CD4-positive, CD25-positive, alpha-beta regulatory T cell (primary cell): ENCODE measurements around the gene HTR7. TPM values are rescaled to one million over a fixed set of nuclear protein-coding genes. Genes with fewer than 3 reads are reported as not detected.

ENCODE experiments used
- ATAC-seq, 2 donors: fragments of 150-1000 bp; cut with Tn5 transposase; one replicate each; pipeline ENCODE4 v1.10.0; 2021; ENCODE audit warnings: low read depth in 2 of 2, moderate number of reproducible peaks in 2 of 2, moderate library complexity in 1 of 2
- DNase-seq, 3 donors: peaks; one replicate each; pipeline versions ENCODE4 v3.0.0 to v3.0.0-alpha.2; 2012 to 2022; ENCODE audit warnings: mixed read lengths in 1 of 3
- H3K27ac ChIP-seq: one replicate; pipeline ENCODE4 v1.7.0; 2013; ENCODE audit warnings: mild to moderate bottlenecking, low read length; ENCODE audit not compliant: insufficient read depth, poor library complexity, severe bottlenecking
- H3K27me3 ChIP-seq: one replicate; pipeline ENCODE4 v1.7.0; 2013; ENCODE audit warnings: low read length; ENCODE audit not compliant: control insufficient read depth, insufficient read depth
- H3K36me3 ChIP-seq: one replicate; pipeline ENCODE4 v1.7.0; 2013; ENCODE audit warnings: mild to moderate bottlenecking, low read length, moderate library complexity; ENCODE audit not compliant: control insufficient read depth, insufficient read depth
- H3K4me1 ChIP-seq: 2 replicates; pipeline ENCODE4 v1.7.0; 2013; ENCODE audit warnings: mild to moderate bottlenecking, low read length; ENCODE audit not compliant: insufficient read depth, control insufficient read depth, poor library complexity, severe bottlenecking
- H3K4me3 ChIP-seq: one replicate; pipeline ENCODE4 v1.7.0; 2013; ENCODE audit warnings: low read depth, mild to moderate bottlenecking, low read length, moderate library complexity
- H3K9me3 ChIP-seq, 2 experiments: 1 replicate in 1 of 2; 2 replicates in 1 of 2; pipeline ENCODE4 v1.7.0; 2013; ENCODE audit warnings: low read length in 2 of 2, mild to moderate bottlenecking in 1 of 2, moderate library complexity in 1 of 2; ENCODE audit not compliant: control insufficient read depth in 2 of 2
- H3K27ac Mint-ChIP-seq, 3 donors: one replicate each; pipeline ENCODE4 v1.8.0; 2020 to 2022; ENCODE audit warnings: mild to moderate bottlenecking in 3 of 3, mixed read lengths in 3 of 3, moderate library complexity in 2 of 3
- H3K27me3 Mint-ChIP-seq: one replicate; pipeline ENCODE4 v1.8.0; 2022; ENCODE audit warnings: mild to moderate bottlenecking, mixed read lengths
- H3K36me3 Mint-ChIP-seq: one replicate; pipeline ENCODE4 v1.8.0; 2020; ENCODE audit warnings: mixed read lengths
- H3K4me1 Mint-ChIP-seq, 4 donors: one replicate each; pipeline ENCODE4 v1.8.0; 2020 to 2022; ENCODE audit warnings: mixed read lengths in 4 of 4, mild to moderate bottlenecking in 1 of 4
- H3K4me3 Mint-ChIP-seq, 4 donors: one replicate each; pipeline ENCODE4 v1.8.0; 2020 to 2022; ENCODE audit warnings: mild to moderate bottlenecking in 4 of 4, mixed read lengths in 4 of 4, moderate library complexity in 3 of 4
- H3K9me3 Mint-ChIP-seq, 7 donors: one replicate each; pipeline ENCODE4 v1.8.0; 2020 to 2022; ENCODE audit warnings: mixed read lengths in 7 of 7, mild to moderate bottlenecking in 3 of 7, moderate library complexity in 2 of 7
- polyA plus RNA-seq, 4 donors: library from polyadenylated mRNA; unstranded; fragments of 300-500 nt; fragmentation: Illumina TruSeq; gene quantifications; one replicate each; pipeline ENCODE4 v1.2.3, GENCODE V29; 2021
- total RNA-seq: library from RNA; stranded (reverse); gene quantifications from one replicate; pipeline ENCODE4 v1.2.3, GENCODE V29; 2022

The HTR7 gene
- total and polyA plus RNA-seq, 5 donors from 2014 or later, result not detected

DNA sequence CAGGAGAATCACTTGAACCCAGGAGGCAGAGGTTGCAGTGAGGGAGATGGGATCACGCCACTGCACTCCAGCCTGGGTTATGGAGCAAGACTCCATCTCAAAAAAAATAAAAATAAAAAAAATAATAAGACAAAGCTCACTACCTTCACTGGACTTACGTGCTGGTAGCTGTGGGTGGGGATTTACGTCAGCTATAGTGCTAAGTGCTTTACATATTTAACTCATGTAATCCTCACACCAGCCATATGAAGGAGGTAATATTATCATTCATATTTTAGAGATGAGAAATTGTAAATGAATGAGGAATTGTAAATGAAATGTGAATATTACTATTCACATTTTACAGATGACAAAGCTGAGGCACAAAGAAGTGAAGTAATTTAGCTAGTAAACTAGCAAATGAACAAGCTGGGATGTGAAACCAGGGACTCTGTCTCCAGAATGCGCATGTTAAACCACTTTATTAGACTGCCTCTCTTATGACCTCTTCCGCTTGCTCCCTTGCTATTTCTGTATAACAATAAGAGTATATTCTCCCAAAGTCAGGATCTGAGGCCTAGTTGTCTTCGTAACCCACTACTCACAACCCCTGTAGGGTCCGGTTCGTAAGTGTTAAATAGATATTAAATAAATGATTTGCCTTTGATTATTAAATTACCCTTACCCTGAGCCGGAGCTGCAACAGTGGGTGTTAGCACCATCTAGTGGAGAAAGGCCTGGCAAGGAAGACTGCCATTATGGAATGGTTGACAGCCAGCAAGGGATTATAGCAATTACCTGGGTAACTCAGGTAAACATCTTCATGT lies 70.2 kb downstream of the HTR7 start:
- H3K4me3 Mint-ChIP-seq, result no peak overlapping the region

DNA sequence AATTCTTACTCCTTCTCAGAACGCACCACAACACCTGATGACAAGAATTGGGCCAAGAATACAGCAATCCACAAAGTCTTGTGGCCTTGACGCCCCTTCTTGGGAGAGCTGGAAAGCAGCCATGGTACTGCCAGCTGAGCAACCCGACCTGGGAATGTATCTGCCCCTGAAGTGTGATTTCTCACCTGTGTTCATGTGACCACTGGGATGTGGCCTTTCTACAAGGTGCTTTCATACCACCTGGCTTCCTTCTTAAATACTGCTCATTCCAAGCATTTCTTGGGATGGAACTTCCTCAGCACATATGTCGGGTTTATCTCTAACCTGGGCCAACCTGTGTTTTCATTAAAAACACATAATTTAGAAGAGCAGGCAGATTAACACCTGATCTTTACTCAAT lies 72.1 kb downstream of the HTR7 start:
- peaks cover 16% of the 10 kb centered on the region for H3K27me3 Mint-ChIP-seq
- ATAC-seq, result no peak

More for the DNA sequence above, 70.2 kb downstream of the HTR7 start:
- H3K9me3 Mint-ChIP-seq, result peaks cover 0 to 3% (median 0%) of the 10 kb centered on the region in 7 donors
- H3K27me3 Mint-ChIP-seq, result peaks cover 20% of the 10 kb centered on the region
- H3K27ac Mint-ChIP-seq, result no peak overlapping the region
- no peaks in the 10 kb centered on the region for H3K36me3 Mint-ChIP-seq
- Histone ChIP-seq H3K4me3 (no peak overlapping the region), H3K27ac (no peak overlapping the region), H3K4me1 (no peaks in the 10 kb centered on the region), H3K36me3 (no peaks in the 10 kb centered on the region), H3K9me3 (no peaks in the 10 kb centered on the region), H3K27me3 (no peaks in the 10 kb centered on the region)
- H3K4me1 Mint-ChIP-seq, result no peaks in the 10 kb centered on the region
- ATAC-seq (no peak), DNase-seq (peak in 2 of 3 donors; percentile 6 to 9)

DNA sequence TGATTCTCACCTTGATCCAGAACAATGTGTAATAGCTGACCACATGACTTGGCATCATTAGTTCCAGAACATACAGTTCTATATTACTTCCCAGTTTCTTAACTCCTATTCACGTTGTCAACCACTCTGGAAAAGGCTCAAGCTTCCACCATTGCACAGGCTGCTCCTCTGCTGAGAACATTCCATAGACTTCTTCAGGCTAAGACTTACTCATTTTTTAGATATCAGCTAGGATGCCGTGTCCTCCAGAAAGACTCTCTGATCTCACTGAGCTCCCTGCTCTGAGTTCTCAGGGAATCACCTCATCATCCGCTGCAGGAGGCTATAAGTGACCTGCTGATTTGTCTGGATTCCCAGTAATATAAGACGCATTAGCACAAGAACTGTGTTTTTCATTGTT lies 73.1 kb downstream of the HTR7 start:
- Histone ChIP-seq H3K27ac (no peak overlapping the region), H3K9me3 (no peaks in the 10 kb centered on the region), H3K36me3 (no peaks in the 10 kb centered on the region), H3K4me3 (no peak overlapping the region), H3K27me3 (no peaks in the 10 kb centered on the region), H3K4me1 (no peaks in the 10 kb centered on the region)
- Mint-ChIP-seq H3K27me3 (peaks cover 16% of the 10 kb centered on the region), H3K36me3 (no peaks in the 10 kb centered on the region), H3K4me3 (no peak overlapping the region), H3K27ac (no peak overlapping the region), H3K9me3 (peaks cover 0 to 3% (median 0%) of the 10 kb centered on the region in 7 donors), H3K4me1 (no peaks in the 10 kb centered on the region)
- no peak for ATAC-seq
- DNase-seq, result no peak

More for the DNA sequence above, 72.1 kb downstream of the HTR7 start:
- Histone ChIP-seq H3K9me3 (no peaks in the 10 kb centered on the region), H3K36me3 (no peaks in the 10 kb centered on the region), H3K4me3 (no peak overlapping the region), H3K4me1 (no peaks in the 10 kb centered on the region), H3K27ac (no peak overlapping the region), H3K27me3 (no peaks in the 10 kb centered on the region)
- H3K4me1 Mint-ChIP-seq, result no peaks in the 10 kb centered on the region
- H3K36me3 Mint-ChIP-seq, result no peaks in the 10 kb centered on the region
- DNase-seq, result no peak
- peaks cover 0 to 3% (median 0%) of the 10 kb centered on the region in 7 donors for H3K9me3 Mint-ChIP-seq
- no peak overlapping the region for H3K4me3 Mint-ChIP-seq
- H3K27ac Mint-ChIP-seq, result peak overlapping the region in 1 of 3 donors; percentile 53

DNA sequence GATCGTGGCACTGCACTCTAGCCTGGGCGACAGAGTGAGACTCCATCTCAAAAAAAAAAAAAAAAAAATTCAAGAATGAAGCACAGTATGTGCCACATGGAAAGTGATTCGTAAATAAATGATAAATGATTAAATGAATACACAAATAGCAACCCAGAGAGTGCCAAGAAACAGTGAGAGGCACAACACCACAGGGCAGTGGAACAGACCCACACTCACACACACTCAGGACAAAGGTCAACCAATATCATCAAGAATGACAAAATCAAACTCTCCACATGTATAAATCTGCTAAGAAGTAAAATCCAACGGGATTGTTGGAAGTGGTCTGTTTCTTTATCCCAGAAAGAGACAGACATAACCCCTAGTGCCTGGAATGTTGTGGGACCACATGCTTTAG lies 77.4 kb downstream of the HTR7 start:
- H3K9me3 ChIP-seq, result no peaks in the 10 kb centered on the region
- ATAC-seq, result no peak
- Mint-ChIP-seq H3K9me3 (no peaks in the 10 kb centered on the region), H3K27ac (no peak overlapping the region), H3K36me3 (no peaks in the 10 kb centered on the region), H3K27me3 (peaks cover 10% of the 10 kb centered on the region), H3K4me1 (no peaks in the 10 kb centered on the region), H3K4me3 (no peak overlapping the region)
- no peaks in the 10 kb centered on the region for H3K36me3 ChIP-seq
- no peak overlapping the region for H3K4me3 ChIP-seq
- H3K27ac ChIP-seq, result no peak overlapping the region
- H3K27me3 ChIP-seq, result no peaks in the 10 kb centered on the region
- no peaks in the 10 kb centered on the region for H3K4me1 ChIP-seq
- DNase-seq, result no peak

DNA sequence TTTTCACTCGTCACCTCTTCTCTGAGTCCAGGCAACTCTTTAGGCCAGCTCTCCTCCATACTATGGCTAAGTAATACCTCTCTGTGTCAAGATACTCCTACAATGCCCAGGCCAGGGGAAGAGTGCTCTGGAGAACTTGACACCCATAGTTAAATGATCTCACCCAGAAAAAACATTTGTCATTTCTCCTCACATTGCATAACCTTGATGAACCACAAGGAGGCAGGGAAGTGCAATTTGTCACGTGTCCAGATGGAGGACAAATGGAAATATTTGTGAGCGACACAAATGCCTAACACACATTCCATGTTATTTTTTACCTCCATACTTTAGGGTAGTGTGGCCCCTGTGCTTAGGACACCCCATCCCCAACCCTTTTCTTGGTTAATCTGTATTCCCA lies 78.3 kb downstream of the HTR7 start:
- Histone ChIP-seq H3K9me3 (no peaks in the 10 kb centered on the region), H3K27me3 (no peaks in the 10 kb centered on the region), H3K4me3 (no peak overlapping the region), H3K36me3 (no peaks in the 10 kb centered on the region), H3K27ac (no peak overlapping the region), H3K4me1 (no peaks in the 10 kb centered on the region)
- H3K9me3 Mint-ChIP-seq, result no peaks in the 10 kb centered on the region
- H3K27me3 Mint-ChIP-seq, result peaks cover 11% of the 10 kb centered on the region
- no peaks in the 10 kb centered on the region for H3K4me1 Mint-ChIP-seq
- no peak overlapping the region for H3K27ac Mint-ChIP-seq
- DNase-seq, result peak in 1 of 3 donors; percentile 10
- no peak for ATAC-seq
- H3K4me3 Mint-ChIP-seq, result no peak overlapping the region
- no peaks in the 10 kb centered on the region for H3K36me3 Mint-ChIP-seq

DNA sequence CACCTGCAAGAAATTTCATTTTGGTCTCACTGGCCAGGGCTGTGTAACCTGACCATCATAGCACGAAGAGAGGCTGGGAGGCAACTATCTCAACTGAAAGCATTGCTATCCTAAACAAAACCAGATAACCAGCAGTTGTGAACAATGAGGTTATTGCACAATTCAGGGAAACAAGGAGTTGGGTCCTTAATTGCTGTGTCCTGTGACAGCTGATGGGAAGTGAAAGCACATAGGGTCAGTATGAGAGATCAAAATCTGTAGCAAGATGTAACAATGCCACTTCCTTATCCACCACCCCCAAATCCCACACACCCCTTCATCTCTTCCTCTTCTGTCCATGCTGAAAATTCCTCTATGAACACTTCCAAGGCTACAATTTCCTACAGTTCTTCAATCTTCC lies 80.2 kb downstream of the HTR7 start:
- no peak for DNase-seq
- Histone ChIP-seq H3K27ac (no peak overlapping the region), H3K4me1 (no peaks in the 10 kb centered on the region), H3K27me3 (no peaks in the 10 kb centered on the region), H3K9me3 (no peaks in the 10 kb centered on the region), H3K36me3 (no peaks in the 10 kb centered on the region), H3K4me3 (no peak overlapping the region)
- Mint-ChIP-seq H3K27me3 (peaks cover 14% of the 10 kb centered on the region), H3K9me3 (no peaks in the 10 kb centered on the region), H3K27ac (no peak overlapping the region), H3K4me1 (no peaks in the 10 kb centered on the region), H3K4me3 (no peak overlapping the region), H3K36me3 (no peaks in the 10 kb centered on the region)
- no peak for ATAC-seq

DNA sequence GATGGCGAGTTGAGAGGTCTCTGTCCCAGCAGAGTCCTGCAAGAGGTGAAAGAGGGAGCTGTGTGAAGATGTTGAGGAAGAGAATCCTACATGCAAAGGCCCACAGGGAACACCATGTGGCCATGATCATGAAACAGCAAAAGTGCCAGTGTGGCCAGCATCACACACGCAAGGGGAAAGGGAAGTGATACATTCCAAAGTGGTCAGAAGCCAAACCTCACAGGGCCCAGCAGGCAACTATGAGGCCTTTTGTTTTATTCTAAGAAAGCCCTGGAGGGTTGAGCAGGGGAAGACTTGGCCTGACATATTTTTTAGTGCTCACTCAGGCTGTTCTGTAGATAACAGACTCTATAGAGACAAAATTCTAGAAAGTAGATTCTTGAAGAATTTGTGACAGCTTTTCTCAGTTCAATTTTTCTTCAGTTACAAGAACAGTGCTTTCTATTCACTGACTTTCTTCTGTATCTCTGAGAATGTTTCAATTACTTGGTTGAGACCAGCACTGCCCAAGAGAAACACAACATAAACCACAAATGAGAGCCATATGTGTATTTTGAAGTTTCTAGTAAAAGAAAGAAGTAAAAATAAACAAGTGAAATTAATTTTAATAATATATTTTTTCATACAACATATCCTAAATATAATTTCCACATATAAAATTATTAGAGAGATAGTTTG lies 82.3 kb downstream of the HTR7 start:
- H3K27me3 Mint-ChIP-seq, result peaks cover 8% of the 10 kb centered on the region
- no peaks in the 10 kb centered on the region for H3K36me3 Mint-ChIP-seq
- Histone ChIP-seq H3K9me3 (no peaks in the 10 kb centered on the region), H3K4me1 (no peaks in the 10 kb centered on the region), H3K36me3 (no peaks in the 10 kb centered on the region), H3K27me3 (no peaks in the 10 kb centered on the region), H3K27ac (no peak overlapping the region), H3K4me3 (no peak overlapping the region)
- no peaks in the 10 kb centered on the region for H3K4me1 Mint-ChIP-seq
- no peak overlapping the region for H3K4me3 Mint-ChIP-seq
- no peaks in the 10 kb centered on the region for H3K9me3 Mint-ChIP-seq
- no peak for DNase-seq
- ATAC-seq, result peak in 1 of 2 donors; percentile 16
- no peak overlapping the region for H3K27ac Mint-ChIP-seq
